HuH-7 (cell line): Measurements from ENCODE around the gene TTC21A.

ENCODE experiments used
- DNase-seq: peaks from one replicate; pipeline ENCODE4 v3.0.0; 2011; ENCODE audit warnings: low spot score

Gene TTC21A

DNA sequence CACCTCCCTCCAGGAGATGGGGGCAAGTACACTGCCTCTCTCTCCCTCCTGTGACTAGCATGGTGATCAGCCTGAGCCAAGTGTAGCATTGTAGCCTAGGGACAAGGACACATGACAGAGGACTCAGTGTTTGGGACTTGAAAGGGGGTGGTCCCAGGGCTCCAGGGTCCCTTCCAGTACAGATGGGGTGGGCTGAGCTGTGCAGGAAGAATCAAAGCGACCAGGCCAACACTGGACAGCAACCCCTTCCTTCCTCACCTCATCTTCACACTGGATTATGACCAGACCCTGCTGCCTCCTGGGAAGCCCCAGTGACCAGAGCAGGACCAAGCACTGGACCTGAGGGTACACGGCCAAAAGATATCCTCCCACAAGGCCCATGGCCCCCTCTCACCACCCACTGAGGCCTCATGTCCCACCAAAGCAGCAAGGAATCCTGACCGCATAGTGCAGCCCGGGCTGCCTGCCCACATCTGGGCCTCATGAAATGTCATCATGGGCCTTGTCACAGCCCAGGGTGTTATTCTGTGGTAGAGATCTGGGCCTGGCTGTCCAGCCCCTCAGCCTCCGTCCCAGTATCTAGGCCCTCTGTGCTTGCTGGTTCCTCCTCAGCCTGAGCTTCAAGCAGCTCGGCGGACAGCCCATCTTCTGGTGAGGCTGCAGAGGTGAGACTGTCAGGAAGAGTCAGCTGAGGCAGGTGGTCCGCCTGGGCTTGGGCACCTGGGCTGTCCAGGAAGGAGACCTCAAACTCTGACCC, 9.6 kb upstream of the TTC21A start:
- no peak for DNase-seq

- DNase-seq: no peak
These were observed 8.9 kb upstream of the TTC21A start for GRCh38 chr3:39098473-39099000.

DNA sequence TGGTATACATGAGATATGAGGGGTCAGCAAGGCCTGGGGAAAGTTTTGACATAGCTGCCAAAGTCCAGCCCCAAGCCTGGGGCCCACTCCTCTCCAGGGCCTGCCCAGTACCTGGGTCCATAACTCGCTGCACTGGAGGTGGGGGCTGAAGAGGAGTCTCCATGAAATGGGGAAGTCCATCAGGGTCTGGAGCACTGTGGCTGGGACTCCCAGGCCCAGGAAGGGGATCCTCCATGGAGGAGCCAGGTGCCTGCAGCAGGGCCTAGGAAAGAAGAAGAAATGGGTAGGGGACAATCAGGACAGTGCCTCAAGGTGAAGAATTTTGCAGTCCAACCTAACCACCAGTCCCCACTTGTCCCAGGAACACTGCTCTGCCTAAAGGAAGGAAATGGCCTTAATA, 8.2 kb upstream of the TTC21A start:
- DNase-seq: no peak

GRCh38 chr3:39099738-39100499, 7.6 kb upstream of the TTC21A start:
- no peak for DNase-seq

- no peak for DNase-seq
These were observed 7.0 kb upstream of the TTC21A start for GRCh38 chr3:39100500-39100886.

DNA sequence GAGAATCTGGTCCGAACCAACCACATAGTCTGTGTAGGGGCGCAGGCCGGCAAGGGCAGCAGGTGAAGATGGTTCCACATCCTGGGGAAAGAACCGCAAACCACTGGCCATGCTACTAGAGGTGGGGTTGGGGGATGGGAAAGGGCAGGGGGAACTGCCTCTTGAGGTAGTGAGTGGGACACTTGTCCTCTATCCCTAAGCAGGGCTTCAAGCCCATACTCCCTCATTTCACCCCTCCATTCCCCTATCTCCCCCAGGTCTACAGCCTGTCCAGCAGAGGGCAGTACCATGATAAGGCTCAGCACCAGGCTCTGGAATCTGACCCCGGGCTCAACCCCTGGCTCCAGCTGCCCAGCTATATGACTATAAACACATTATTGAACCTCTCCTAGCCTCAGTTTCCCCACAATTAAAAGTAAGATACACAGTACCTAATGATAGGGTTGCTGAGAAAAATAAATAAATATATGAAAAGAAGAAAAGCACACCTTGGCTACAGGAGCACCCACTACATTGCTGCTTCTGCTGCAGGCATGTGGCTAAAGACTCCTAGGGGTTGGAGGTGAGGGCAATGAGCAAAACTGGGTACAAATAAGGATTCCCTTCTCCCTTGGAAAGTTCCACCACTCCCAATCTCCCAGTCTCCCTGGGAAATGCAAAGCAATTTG, 6.3 kb upstream of the TTC21A start:
- DNase-seq: peak; percentile 91

DNA sequence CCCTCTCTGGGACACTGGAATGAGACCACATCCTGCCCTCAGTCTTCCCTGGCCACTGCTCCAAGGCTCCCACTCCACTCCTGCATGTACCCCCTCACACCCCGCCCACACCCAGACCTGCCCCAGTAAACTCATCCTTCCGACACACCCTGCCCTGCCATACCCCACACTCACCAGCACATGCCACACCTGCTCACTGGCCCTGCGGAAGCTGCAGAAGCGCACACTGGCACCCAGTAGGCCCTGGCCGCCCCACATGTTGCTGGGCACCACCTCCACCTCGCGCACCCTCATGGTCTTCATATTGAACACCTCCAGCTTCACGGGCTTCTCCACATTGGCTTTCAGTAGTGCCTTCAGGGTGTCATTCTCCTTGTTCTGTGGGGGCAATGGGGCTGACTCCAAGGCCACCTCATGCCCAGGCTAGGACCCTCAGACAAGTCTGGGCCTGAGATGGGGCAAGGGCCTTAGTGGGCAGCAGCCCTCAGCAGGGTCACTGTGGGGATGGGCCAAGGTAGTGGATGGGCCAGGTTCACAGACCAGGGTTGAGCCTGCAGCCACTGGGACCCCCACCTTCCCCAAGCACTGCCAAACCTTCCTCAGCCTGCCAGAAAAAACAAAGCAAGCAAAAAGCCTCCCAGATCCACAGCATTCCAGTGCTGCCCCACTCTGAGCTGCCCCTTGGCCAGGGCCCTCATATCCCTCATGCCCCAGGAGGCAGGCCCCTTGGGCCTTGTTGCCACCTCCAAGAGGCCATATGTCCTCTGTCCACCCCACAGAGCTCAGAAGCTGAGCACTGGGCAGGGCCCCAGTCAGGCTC, 4.8 kb upstream of the TTC21A start:
- DNase-seq: no peak

- DNase-seq: no peak
These were observed 4.2 kb upstream of the TTC21A start for GRCh38 chr3:39103324-39103693.

DNA sequence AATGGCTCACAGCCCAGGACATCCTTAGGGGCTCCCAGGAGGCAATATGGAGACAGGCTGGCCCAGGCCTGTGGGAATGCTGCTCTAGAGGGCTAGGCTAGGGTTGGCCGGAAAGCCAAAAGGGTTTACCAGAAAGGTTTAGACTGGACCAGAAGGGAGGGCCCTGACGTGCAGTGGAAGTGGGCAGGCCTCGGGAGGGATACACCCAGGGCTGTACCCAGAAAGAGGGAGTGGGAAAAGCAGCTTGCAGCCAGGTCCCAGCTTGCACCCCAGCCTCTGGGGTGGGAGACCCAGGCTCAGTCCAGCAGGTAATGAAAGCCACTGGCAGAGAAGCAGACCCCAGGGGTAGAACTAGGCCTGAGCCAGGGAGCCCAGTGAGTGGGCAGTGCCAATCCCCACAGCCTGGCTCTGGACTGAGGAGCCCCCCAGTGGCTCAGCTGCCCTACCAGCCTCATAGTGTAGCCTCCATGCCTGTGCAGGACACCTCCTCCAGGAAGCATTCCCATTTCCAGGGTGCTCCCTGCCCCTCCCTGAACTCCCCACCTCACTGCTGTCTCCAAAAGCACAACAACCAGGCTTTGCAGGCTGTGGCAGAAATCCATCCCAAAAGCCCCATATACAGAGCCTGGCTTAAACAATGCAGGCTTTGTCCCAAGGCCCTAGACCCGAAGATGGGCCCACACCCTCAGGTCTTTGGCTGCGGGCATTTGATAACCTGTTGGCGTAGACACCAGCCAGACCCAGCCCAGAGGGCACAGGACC, 3.5 kb upstream of the TTC21A start:
- no peak for DNase-seq

GRCh38 chr3:39104961-39105686, 2.4 kb upstream of the TTC21A start:
- DNase-seq: no peak

GRCh38 chr3:39105687-39106063, 1.8 kb upstream of the TTC21A start:
- DNase-seq: no peak

DNA sequence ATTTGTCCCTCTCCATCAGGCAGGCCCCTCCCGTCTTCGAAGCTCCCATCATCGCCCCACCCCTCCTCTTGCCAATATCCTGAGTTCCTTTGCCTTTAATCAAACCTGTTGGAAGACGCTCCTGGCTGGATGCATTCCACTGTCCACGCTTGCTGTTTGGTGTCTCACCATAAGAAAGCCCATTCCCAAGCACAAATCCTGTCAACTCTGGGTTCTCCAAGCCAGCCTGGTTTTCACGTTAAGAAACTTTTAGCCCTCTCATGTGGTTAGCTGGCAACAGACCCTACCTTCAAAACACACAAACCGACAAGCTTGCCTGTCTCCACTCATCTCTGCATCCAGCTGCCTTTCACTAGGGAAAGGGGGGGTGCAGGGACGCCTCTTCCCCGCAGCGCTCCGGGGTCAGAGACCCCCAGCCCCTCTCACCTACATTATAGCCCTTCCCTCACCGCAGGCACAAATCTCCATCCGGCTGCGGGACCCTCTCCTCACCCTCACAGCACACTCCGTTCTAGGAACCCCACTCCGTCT, 1.1 kb upstream of the TTC21A start:
- DNase-seq: peak; percentile 31

GRCh38 chr3:39106851-39107387, 561 bp upstream of the TTC21A start:
- DNase-seq: peak; percentile 82

GRCh38 chr3:39108200-39108710, 775 bp downstream of the TTC21A start:
- no peak for DNase-seq

DNA sequence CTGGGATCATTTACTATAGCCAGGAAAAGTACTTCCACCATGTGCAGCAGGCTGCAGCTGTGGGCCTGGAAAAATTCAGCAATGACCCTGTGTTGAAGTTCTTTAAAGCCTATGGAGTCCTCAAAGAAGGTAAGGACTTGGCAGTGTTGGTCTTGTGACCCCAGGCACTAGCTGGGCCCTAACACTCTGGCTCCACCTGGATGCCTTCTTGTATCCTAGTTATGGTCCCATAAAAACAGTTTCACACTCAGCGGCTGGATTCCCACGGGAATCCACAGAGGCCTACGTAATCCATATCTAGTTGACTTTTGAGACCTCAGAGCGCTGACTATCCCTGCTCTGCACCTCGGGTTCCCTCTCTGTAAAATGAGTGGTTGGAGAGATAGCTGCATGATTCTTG, 1.6 kb downstream of the TTC21A start:
- DNase-seq: no peak

DNA sequence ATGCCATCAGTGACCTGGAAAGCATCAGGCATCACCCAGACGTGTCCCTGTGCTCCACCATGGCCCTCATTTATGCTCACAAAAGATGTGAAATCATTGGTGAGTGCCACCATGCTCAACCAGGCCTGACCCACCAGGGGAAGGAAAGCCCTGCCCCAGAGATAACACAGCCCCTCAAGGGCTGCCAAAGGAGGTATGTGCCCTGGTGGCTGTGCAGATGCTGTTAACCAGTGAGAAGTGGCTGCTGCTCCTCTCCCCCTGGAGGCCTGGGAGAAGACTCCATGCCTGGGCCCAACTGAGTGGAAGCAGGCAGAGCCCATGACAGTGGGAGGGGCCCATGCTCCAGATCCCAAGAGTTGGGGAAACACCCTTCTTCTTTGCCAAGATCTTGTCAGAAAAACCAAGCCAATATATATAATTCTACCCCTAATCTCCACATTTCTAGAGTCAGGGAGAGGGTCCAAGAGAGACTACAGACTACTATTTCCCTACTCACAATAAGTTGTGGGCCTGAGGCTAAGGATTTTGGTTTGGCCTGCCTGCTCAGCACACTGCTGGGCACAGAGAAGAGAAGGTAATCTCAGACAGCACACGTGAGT, 2.7 kb downstream of the TTC21A start:
- peak; percentile 34 for DNase-seq

- DNase-seq: no peak
These were observed 4.6 kb downstream of the TTC21A start for GRCh38 chr3:39112113-39112512.

- no peak for DNase-seq
These were observed 5.1 kb downstream of the TTC21A start for GRCh38 chr3:39112535-39112934.

DNA sequence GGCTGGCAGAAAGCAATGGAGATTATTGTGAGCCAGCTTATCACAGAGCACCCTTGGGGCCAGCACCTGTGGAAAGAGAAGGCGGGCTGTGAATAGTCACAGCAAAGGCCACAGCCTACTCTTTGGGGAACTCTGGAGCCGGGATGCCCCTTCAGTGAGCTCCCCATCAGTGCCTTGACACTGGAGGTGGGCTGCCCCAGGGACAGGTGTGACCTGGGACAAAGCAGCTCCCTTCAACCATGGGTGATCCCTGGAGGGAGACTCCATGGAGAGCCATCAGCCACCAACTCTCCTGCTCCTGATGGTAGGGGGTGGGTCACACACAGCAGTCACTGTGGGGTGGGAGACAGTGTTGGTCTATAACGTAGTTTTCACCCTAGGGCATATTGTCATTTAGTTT, 5.8 kb downstream of the TTC21A start:
- no peak for DNase-seq
